SK-N-SH (cell line): ENCODE data around the gene EYA2. TPM values are rescaled to one million over a fixed set of nuclear protein-coding genes. Genes with fewer than 3 reads are reported as not detected.

ENCODE experiments used
- CTCF ChIA-PET: fragments of 300-600, 350-600 bp; formaldehyde crosslinking; extraction: SDS; loops from one replicate; lab custom pipeline; 2021; lab: Yijun Ruan, JAX
- POLR2A ChIA-PET: fragments of 350-600 bp; sonication (Branson Sonifier 250); formaldehyde crosslinking; extraction: SDS; loops from one replicate; lab custom pipeline; 2020; ENCODE audit warnings: antibody characterized with exemption, inconsistent platforms; lab: Yijun Ruan, JAX
- DNase-seq: peaks from one replicate; pipeline ENCODE4 v3.0.0; 2012
- H2AFZ ChIP-seq: fragments of 200-600 bp; sonication (generic); 2 replicates; pipeline ENCODE4 v1.8.1; 2016; ENCODE audit warnings: antibody characterized with exemption, mild to moderate bottlenecking, low read depth
- H3F3A ChIP-seq: fragments of 200-600 bp; sonication (generic); replicated peaks from 2 replicates; pipeline ENCODE3; 2016; ENCODE audit warnings: antibody characterized with exemption, mild to moderate bottlenecking; ENCODE audit not compliant: insufficient read depth
- H3K27ac ChIP-seq, 2 experiments: fragments of 200-500 bp in 1 of 2; fragments of 200-600 bp in 1 of 2; sonication (Bioruptor generic) in 1 of 2; sonication (generic), shearing (Covaris generic) in 1 of 2; 2 replicates each; pipeline versions ENCODE4 v1.5.1 to v1.6.1; 2014 to 2016; ENCODE audit warnings: low read depth in 2 of 2, inconsistent platforms in 1 of 2, low read length in 1 of 2, mild to moderate bottlenecking in 1 of 2, mixed read lengths in 1 of 2
- H3K27me3 ChIP-seq: fragments of 200-600 bp; sonication (generic), shearing (Covaris generic); 2 replicates; pipeline ENCODE4 v1.6.1; 2016; ENCODE audit warnings: mixed run types; ENCODE audit not compliant: insufficient read depth
- H3K36me3 ChIP-seq, 2 experiments: fragments of 200-500 bp in 1 of 2; fragments of 200-600 bp in 1 of 2; sonication (Bioruptor generic) in 1 of 2; sonication (generic) in 1 of 2; replicated peaks in 1 of 2; 2 replicates each; pipeline versions ENCODE3 to v1.5.1; 2014 to 2016; ENCODE audit warnings: low read length in 1 of 2, mild to moderate bottlenecking in 1 of 2; ENCODE audit not compliant: insufficient read depth in 2 of 2, control insufficient read depth in 1 of 2
- H3K4me1 ChIP-seq, 2 experiments: fragments of 200-500 bp in 1 of 2; fragments of 200-600 bp in 1 of 2; sonication (Bioruptor generic) in 1 of 2; sonication (generic), shearing (Covaris generic) in 1 of 2; 2 replicates each; pipeline versions ENCODE4 v1.5.1 to v1.6.1; 2014 to 2016; ENCODE audit warnings: low read depth in 1 of 2, low read length in 1 of 2, mixed run types in 1 of 2; ENCODE audit not compliant: insufficient read depth in 2 of 2, control insufficient read depth in 1 of 2
- H3K4me2 ChIP-seq: fragments of 200-600 bp; sonication (generic), shearing (Covaris generic); 2 replicates; pipeline ENCODE4 v1.6.1; 2017; ENCODE audit warnings: mixed run types
- H3K4me3 ChIP-seq, 2 experiments: fragments of 200-500 bp in 1 of 2; fragments of 200-600 bp in 1 of 2; sonication (Bioruptor generic) in 1 of 2; sonication (generic), shearing (Covaris generic) in 1 of 2; 2 replicates each; pipeline versions ENCODE4 v1.5.1 to v1.8.1; 2014 to 2016; ENCODE audit warnings: low read depth in 2 of 2, inconsistent platforms in 1 of 2, low read length in 1 of 2, mild to moderate bottlenecking in 1 of 2, mixed read lengths in 1 of 2, moderate library complexity in 1 of 2
- H3K79me2 ChIP-seq: fragments of 200-600 bp; sonication (generic); 2 replicates; pipeline ENCODE4 v1.8.1; 2017; ENCODE audit warnings: mild to moderate bottlenecking; ENCODE audit not compliant: insufficient read depth
- H3K9ac ChIP-seq: fragments of 200-600 bp; sonication (generic); 2 replicates; pipeline ENCODE4 v1.6.1; 2017; ENCODE audit warnings: mixed run types
- H3K9me2 ChIP-seq: fragments of 200-600 bp; sonication (generic); 2 replicates; pipeline ENCODE4 v1.6.1; 2017; ENCODE audit warnings: mixed run types
- H3K9me3 ChIP-seq: fragments of 200-600 bp; sonication (generic); 2 replicates; pipeline ENCODE4 v1.6.1; 2017; ENCODE audit warnings: mixed run types, mild to moderate bottlenecking, moderate library complexity
- H4K20me1 ChIP-seq: fragments of 200-600 bp; sonication (generic); 2 replicates; pipeline ENCODE4 v1.6.1; 2017; ENCODE audit warnings: mild to moderate bottlenecking, mixed run types; ENCODE audit not compliant: insufficient read depth
- CHD2 ChIP-seq: fragments of 150-350 bp; IDR thresholded peaks from 2 replicates; pipeline ENCODE4 v1.6.1; 2018; ENCODE audit warnings: low read length; ENCODE audit not compliant: partially characterized antibody
- EP300 ChIP-seq, 2 experiments: IDR thresholded peaks; 2 replicates each; pipeline versions ENCODE4 v1.4.0 to v1.6.1; 2012; ENCODE audit warnings: borderline replicate concordance in 1 of 2, low read depth in 1 of 2, low read length in 1 of 2
- FOSL2 ChIP-seq: IDR thresholded peaks from 2 replicates; pipeline ENCODE4 v1.4.0; 2012; ENCODE audit warnings: low read depth, mild to moderate bottlenecking, moderate library complexity, borderline replicate concordance
- JUND ChIP-seq: IDR thresholded peaks from 2 replicates; pipeline ENCODE4 v1.4.0; 2012
- MAX ChIP-seq: IDR thresholded peaks from 2 replicates; pipeline ENCODE4 v1.4.0; 2012; ENCODE audit warnings: low read depth
- MXI1 ChIP-seq: IDR thresholded peaks from 2 replicates; pipeline ENCODE4 v1.6.1; 2012; ENCODE audit warnings: mild to moderate bottlenecking, low read depth, low read length, improper control_type of control experiment
- NFIC ChIP-seq: IDR thresholded peaks from 2 replicates; pipeline ENCODE4 v1.4.0; 2012; ENCODE audit warnings: borderline replicate concordance
- NRF1 ChIP-seq: IDR thresholded peaks from 2 replicates; pipeline ENCODE4 v1.6.1; 2012; ENCODE audit warnings: low read depth, mild to moderate bottlenecking, low read length
- PBX3 ChIP-seq: IDR thresholded peaks from 2 replicates; pipeline ENCODE4; 2012
- RXRA ChIP-seq: IDR thresholded peaks from 2 replicates; pipeline ENCODE4 v1.4.0; 2012; ENCODE audit warnings: low read depth, mild to moderate bottlenecking, borderline replicate concordance
- TCF12 ChIP-seq: IDR thresholded peaks from 2 replicates; pipeline ENCODE4 v1.4.0; 2012
- YY1 ChIP-seq: IDR thresholded peaks from 2 replicates; pipeline ENCODE4 v1.4.0; 2012; ENCODE audit warnings: low read depth, mild to moderate bottlenecking
- ZBTB33 ChIP-seq: IDR thresholded peaks from 2 replicates; pipeline ENCODE4 v1.4.0; 2012; ENCODE audit warnings: low read depth, borderline replicate concordance
- WGBS: methylation state at CpG from one replicate; pipeline ENCODE4 v1.1.6; 2017; ENCODE audit warnings: low lambda C conversion rate; 5-methylcytosine and 5-hydroxymethylcytosine counted together
- polyA plus RNA-seq, 3 experiments: library from polyadenylated mRNA; depleted of rRNA; stranded (reverse); fragments of >200 nt; gene quantifications; 2 replicates each; pipeline ENCODE4 v1.2.3, GENCODE V29; 2012

Gene EYA2
- polyA plus RNA-seq, 1 of the 3 experiments (the other 2 are of a cell fraction): 0.05 TPM

- no peak overlapping the region for H3K4me3 ChIP-seq
- peak; percentile 14; the same call in 1 of the 2 replicates for TF ChIP-seq RXRA
- no peak for TF ChIP-seq JUND
- H3K9ac ChIP-seq: no peak overlapping the region; the same call in 1 of the 2 replicates
- H3K36me3 ChIP-seq: no peaks in the 10 kb centered on the region
- no peak for DNase-seq
- no peaks in the 10 kb centered on the region for H3K79me2 ChIP-seq
- H4K20me1 ChIP-seq: no peaks in the 10 kb centered on the region
- H3F3A ChIP-seq: peaks cover 38% of the 10 kb centered on the region
- peak overlapping the region; percentile 51; the same call in 1 of the 2 replicates for H3K4me2 ChIP-seq
- H3K4me1 ChIP-seq: peaks cover 17 to 33% of the 10 kb centered on the region in 2 experiments
- peak overlapping the region in 1 of 2 experiments; percentile 83; a peak in 2 of 4 replicates for H3K27ac ChIP-seq
- peak overlapping the region; percentile 65; the same call in 1 of the 2 replicates for H2AFZ ChIP-seq
- H3K9me3 ChIP-seq: no peaks in the 10 kb centered on the region
- no peaks in the 10 kb centered on the region for H3K27me3 ChIP-seq
- CTCF ChIA-PET: interaction anchor here (0.9 to 1.2 kb wide), 2 partner anchors 26 to 94 kb away, joined by 3 to 4 read pairs; no protein-coding TSS in a partner anchor
- POLR2A ChIA-PET: no interaction called here
- no peaks in the 10 kb centered on the region for H3K9me2 ChIP-seq
These were observed 230.8 kb downstream of the EYA2 start for GRCh38 chr20:47125508-47125757.

- CTCF ChIA-PET: interaction anchor here (0.9 to 1.2 kb wide), 2 partner anchors 27 to 94 kb away, joined by 3 to 4 read pairs; no protein-coding TSS in a partner anchor
- Histone ChIP-seq H3K4me2 (peak overlapping the region; percentile 51; the same call in 1 of the 2 replicates), H3K9ac (no peak overlapping the region; the same call in 1 of the 2 replicates)
These were observed 231.3 kb downstream of the EYA2 start for GRCh38 chr20:47125758-47126591.

GRCh38 chr20:47126709-47127108 lies 232.1 kb downstream of the EYA2 start:
- POLR2A ChIA-PET: no interaction called here
- Histone ChIP-seq H3K9me3 (no peaks in the 10 kb centered on the region), H3F3A (peaks cover 38% of the 10 kb centered on the region), H3K9me2 (no peaks in the 10 kb centered on the region), H3K4me2 (peak overlapping the region; percentile 51; the same call in 1 of the 2 replicates), H3K9ac (no peak overlapping the region), H3K4me3 (no peak overlapping the region), H3K79me2 (no peaks in the 10 kb centered on the region), H3K27ac (peak overlapping the region in 1 of 2 experiments; percentile 83; a peak in 2 of 4 replicates), H3K4me1 (peaks cover 17 to 33% of the 10 kb centered on the region in 2 experiments), H3K27me3 (no peaks in the 10 kb centered on the region), H3K36me3 (no peaks in the 10 kb centered on the region), H2AFZ (peak overlapping the region; percentile 60; the same call in 1 of the 2 replicates), H4K20me1 (no peaks in the 10 kb centered on the region)
- TF ChIP-seq EP300 (IDR thresholded peaks at IDR 0.05; ENCODE audit: borderline replicate concordance in 1 of 2, low read depth in 1 of 2, low read length in 1 of 2): peak in 1 of 2 experiments; percentile 48; a peak in 1 of 4 replicates
- peak; percentile 54 for TF ChIP-seq PBX3
- peak; percentile 46 for TF ChIP-seq TCF12
- TF ChIP-seq CHD2: no peak
- TF ChIP-seq FOSL2: peak; percentile 57; the same call in 1 of the 2 replicates
- TF ChIP-seq NFIC: peak; percentile 70
- TF ChIP-seq MAX: peak; percentile 41; the same call in 1 of the 2 replicates
- TF ChIP-seq ZBTB33: no peak
- TF ChIP-seq JUND: peak; percentile 49
- CTCF ChIA-PET: interaction anchor here (1.3 kb wide), 1 partner anchor 257 kb away, joined by 3 read pairs; no protein-coding TSS in a partner anchor
- DNase-seq: no peak
- 10% methylated on average over 5 of the region's 5 CpGs for WGBS

More at GRCh38 chr20:47125758-47126591, 231.3 kb downstream of the EYA2 start:
- no peak overlapping the region for H3K4me3 ChIP-seq
- no peaks in the 10 kb centered on the region for H3K79me2 ChIP-seq
- no peaks in the 10 kb centered on the region for H3K9me3 ChIP-seq
- 72% methylated on average over 10 of the region's 20 CpGs for WGBS
- H3K27ac ChIP-seq: peak overlapping the region in 1 of 2 experiments; percentile 83; a peak in 2 of 4 replicates
- H3K27me3 ChIP-seq: no peaks in the 10 kb centered on the region
- TF ChIP-seq EP300 (IDR thresholded peaks at IDR 0.05; ENCODE audit: borderline replicate concordance in 1 of 2, low read depth in 1 of 2, low read length in 1 of 2) (no peak), MXI1 (no peak), YY1 (no peak), TCF12 (no peak), FOSL2 (no peak), PBX3 (no peak), NRF1 (no peak)
- H4K20me1 ChIP-seq: no peaks in the 10 kb centered on the region
- no peaks in the 10 kb centered on the region for H3K9me2 ChIP-seq
- no peaks in the 10 kb centered on the region for H3K36me3 ChIP-seq
- DNase-seq: no peak
- H2AFZ ChIP-seq: peak overlapping the region; percentile 65; the same call in 1 of the 2 replicates
- POLR2A ChIA-PET: no interaction called here
- H3K4me1 ChIP-seq: peaks cover 17 to 33% of the 10 kb centered on the region in 2 experiments
- peaks cover 38% of the 10 kb centered on the region for H3F3A ChIP-seq
